Mucosa of descending colon (tissue), 3 donors: ENCODE results near the gene ANOS1. TPM values are rescaled to one million over a fixed set of nuclear protein-coding genes. Genes with fewer than 3 reads are reported as not detected.

Source experiments
- ATAC-seq: fragments of 200-7000 bp; cut with Tn5 transposase; one replicate; pipeline ENCODE4 v1.9.1; 2020; ENCODE audit warnings: mild to moderate bottlenecking, moderate library complexity
- DNase-seq, 3 donors: peaks; one replicate each; pipeline ENCODE4 v3.0.0-alpha.2; 2020
- H3K36me3 ChIP-seq: fragments of 200-600 bp; one replicate; pipeline ENCODE4 v1.8.0; 2021; ENCODE audit warnings: low read depth, mild to moderate bottlenecking
- H3K4me1 ChIP-seq: fragments of 200-600 bp; one replicate; pipeline ENCODE4 v1.8.0; 2021; ENCODE audit warnings: low read depth, mild to moderate bottlenecking
- H3K4me3 ChIP-seq: fragments of 200-600 bp; one replicate; pipeline ENCODE4 v1.8.0; 2021; ENCODE audit warnings: mild to moderate bottlenecking
- H3K9me3 ChIP-seq: fragments of 200-600 bp; one replicate; pipeline ENCODE4 v1.8.0; 2021; ENCODE audit warnings: mild to moderate bottlenecking
- intact Hi-C, 2 donors: fragments of 100-400 bp; cut with DNase I in 1 of 2; cut with micrococcal nuclease in 1 of 2; formaldehyde crosslinking; loops; one replicate each; pipeline versions ENCODE4 v1.11.0 to v1.11.1; 2022; cut with DNase I, micrococcal nuclease
- total RNA-seq, 3 donors: library from RNA; stranded (reverse); fragmentation: NEBNext Ultra II Directional in 2 of 3; extraction: Animal tissue kit (Norgen Biotek cat#: 25700) in 2 of 3; gene quantifications; one replicate each; pipeline versions ENCODE4 v1.2.1 to v1.2.4, GENCODE V29; 2021 to 2023
- TF ChIP-seq, protein P1 (sequence below): fragments of 200-600 bp; IDR thresholded peaks from one replicate; pipeline ENCODE4 v1.8.0; 2022; ENCODE audit warnings: antibody characterized with exemption, mild to moderate bottlenecking
- donor health status: DM: no; HTN: no; CAD: no; lungs with moderate emphysema.
- donor health status: DM: no; HTN: no; CAD: no.
- donor health status: DM: no; HTN: yes; CAD: no.

ANOS1 gene
- total RNA-seq, 3 donors from 2014 or later: 0.14 to 0.48 (median 0.41) TPM

DNA sequence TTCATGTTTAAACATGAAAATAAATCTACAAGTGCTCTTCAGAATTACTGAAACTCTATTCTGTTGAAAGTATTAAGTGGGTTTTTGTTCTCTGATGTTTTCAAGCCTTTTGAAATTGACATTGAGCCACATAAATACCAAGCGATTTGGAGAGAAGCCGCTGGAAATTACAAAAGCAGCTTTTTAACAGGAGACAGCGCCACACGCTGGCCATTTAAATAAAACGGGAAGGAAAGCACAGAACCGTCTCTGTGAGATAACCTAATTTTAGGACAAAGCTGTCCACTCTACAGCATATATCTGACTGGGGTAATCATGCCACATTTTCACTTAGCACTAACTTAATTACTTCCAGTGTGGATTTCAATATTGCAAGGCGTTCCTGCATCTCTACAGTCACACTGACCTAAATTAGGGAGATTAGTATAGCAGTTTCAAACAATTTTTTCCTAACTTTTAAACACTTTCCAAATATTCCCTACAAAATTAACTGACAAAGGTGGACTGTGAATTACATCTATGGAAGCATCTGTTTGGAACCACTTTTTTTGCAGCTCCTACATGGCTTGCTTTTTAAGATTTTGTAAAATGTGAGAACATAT lies 6.8 kb upstream of the ANOS1 start:
- no peaks in the 10 kb centered on the region for H3K4me1 ChIP-seq
- TF ChIP-seq, protein P1, sequence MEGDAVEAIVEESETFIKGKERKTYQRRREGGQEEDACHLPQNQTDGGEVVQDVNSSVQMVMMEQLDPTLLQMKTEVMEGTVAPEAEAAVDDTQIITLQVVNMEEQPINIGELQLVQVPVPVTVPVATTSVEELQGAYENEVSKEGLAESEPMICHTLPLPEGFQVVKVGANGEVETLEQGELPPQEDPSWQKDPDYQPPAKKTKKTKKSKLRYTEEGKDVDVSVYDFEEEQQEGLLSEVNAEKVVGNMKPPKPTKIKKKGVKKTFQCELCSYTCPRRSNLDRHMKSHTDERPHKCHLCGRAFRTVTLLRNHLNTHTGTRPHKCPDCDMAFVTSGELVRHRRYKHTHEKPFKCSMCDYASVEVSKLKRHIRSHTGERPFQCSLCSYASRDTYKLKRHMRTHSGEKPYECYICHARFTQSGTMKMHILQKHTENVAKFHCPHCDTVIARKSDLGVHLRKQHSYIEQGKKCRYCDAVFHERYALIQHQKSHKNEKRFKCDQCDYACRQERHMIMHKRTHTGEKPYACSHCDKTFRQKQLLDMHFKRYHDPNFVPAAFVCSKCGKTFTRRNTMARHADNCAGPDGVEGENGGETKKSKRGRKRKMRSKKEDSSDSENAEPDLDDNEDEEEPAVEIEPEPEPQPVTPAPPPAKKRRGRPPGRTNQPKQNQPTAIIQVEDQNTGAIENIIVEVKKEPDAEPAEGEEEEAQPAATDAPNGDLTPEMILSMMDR: no peak
- no peak overlapping the region for H3K4me3 ChIP-seq
- H3K9me3 ChIP-seq: no peaks in the 10 kb centered on the region
- H3K36me3 ChIP-seq: no peaks in the 10 kb centered on the region
- ATAC-seq (peak; percentile 33), DNase-seq (peak in 1 of 3 donors; percentile 56)
- intact Hi-C loops: loop anchor here (10.0 kb wide), 1 partner anchor 744 kb away; no protein-coding TSS in a partner anchor

DNA sequence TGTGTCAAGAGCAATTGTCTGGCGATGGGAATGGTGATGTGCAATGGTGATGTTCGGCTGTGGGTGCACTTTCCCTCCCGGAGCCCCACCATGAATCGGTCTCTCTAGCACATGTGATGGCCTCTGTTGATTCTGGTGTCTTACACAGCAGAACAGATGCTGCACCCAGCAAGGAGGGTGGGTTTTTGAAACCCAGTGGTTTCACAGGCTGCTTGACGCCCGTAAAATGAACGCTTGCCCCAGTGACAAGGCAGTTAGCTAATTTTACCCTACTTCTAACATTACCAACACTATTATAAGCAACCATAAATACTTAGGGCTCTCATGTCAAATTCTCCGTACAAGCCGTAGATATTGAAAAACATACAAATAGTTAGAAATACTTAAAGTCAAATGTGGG lies 5.9 kb upstream of the ANOS1 start:
- Histone ChIP-seq H3K4me1 (no peaks in the 10 kb centered on the region), H3K9me3 (no peaks in the 10 kb centered on the region), H3K4me3 (no peak overlapping the region), H3K36me3 (no peaks in the 10 kb centered on the region)
- DNase-seq: no peak
- TF ChIP-seq, protein P1: no peak
- no peak for ATAC-seq
- intact Hi-C loops: loop anchor here (10.0 kb wide), 1 partner anchor 743 kb away; no protein-coding TSS in a partner anchor

DNA sequence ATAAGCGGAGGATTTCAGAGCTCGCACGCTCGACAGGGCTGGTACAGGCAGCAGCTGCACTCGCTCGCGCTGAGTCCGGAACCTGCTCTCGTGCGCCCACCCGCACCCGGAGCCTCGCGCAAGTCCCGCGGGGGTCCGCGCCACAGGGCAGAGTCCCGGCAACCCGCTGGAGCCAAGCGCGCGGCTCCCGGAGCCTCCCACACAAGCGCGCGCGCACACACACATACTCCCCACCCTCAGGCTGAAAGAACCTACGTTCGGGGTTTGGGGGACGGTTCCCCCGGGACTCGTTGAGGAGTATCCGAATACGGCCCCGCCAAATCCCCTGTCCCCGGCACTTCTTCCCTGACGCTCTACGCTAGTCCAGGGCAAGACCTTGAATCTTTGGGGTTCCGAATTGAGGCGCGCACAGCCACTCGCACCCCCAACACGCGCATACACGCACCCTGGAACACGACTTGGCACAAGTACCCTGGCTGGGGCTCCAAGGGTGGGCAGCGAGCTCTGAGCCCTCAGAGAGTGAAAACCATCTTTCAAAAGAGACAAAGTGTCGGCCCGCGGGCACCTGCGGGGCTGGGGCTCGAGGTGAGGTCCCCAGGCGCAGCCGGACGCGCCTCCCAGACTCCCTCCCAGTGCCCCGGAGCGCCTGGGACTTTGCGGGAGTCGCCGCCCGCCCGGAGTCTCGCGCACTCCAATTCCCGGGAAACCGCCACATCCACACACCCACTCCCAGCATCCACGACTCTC lies 952 bp downstream of the ANOS1 start:
- intact Hi-C loops: loop anchor here (10.0 kb wide), 1 partner anchor 736 kb away; no protein-coding TSS in a partner anchor
- H3K4me3 ChIP-seq: no peak overlapping the region
- no peaks in the 10 kb centered on the region for H3K36me3 ChIP-seq
- no peak for DNase-seq
- ATAC-seq: peak; percentile 15
- no peaks in the 10 kb centered on the region for H3K9me3 ChIP-seq
- no peaks in the 10 kb centered on the region for H3K4me1 ChIP-seq
- TF ChIP-seq, protein P1: no peak

DNA sequence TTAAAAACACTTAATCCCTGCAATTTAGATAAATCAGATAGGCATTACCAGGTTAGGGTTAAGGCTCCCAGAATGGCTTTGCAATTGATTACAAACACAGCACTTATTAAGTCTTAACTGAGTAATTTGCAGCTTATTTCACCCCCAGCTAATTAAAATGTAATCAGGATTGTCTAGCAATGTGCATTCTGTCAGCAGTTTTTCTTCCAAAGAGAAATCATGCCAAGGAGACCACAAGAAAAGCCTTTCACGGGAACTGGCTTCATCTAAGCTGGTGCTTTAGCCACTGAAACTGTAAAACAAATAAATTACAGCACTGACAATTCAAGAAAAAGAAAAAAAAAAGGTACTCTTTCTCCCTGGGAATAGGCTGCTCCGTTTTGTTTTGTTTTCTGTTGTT lies 2.1 kb downstream of the ANOS1 start:
- intact Hi-C loops: loop anchor here (10.0 kb wide), 1 partner anchor 735 kb away; no protein-coding TSS in a partner anchor

DNA sequence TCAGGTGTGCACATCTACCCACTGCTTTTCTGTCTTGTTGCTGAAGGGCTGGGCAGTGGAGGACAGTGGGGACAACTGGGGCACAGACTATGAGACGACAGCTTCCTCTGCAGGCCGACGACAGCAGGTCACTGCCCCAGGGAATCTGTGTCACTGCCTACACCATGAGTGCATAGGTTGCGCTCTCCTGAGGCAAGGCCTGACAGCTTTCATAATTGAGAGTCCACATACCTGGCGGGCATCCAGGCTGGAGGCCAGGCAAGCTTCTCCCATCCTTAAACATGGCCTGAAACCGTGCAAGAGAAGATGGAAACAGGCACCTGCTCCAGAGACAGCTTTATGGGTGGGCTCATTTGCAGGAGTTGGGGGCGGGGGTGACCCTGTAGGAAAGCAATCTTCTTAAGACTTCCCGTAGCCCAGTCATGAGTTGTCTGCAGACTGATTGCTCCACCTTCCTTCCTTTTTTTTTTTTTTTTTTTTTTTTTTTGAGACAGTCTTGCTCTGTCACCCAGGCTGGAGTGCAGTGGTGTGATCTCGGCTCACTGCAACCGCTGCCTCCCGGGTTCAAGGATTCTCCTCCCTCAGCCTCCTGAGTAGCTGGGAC lies 2.9 kb downstream of the ANOS1 start:
- ATAC-seq: no peak
- intact Hi-C loops: no loop called here

More for the DNA sequence above, 2.1 kb downstream of the ANOS1 start:
- ATAC-seq: no peak
- DNase-seq: no peak
- Histone ChIP-seq H3K9me3 (no peaks in the 10 kb centered on the region), H3K36me3 (no peaks in the 10 kb centered on the region), H3K4me1 (no peaks in the 10 kb centered on the region), H3K4me3 (no peak overlapping the region)
- TF ChIP-seq, protein P1: no peak

More for the DNA sequence above, 2.9 kb downstream of the ANOS1 start:
- TF ChIP-seq, protein P1: no peak
- Histone ChIP-seq H3K4me3 (no peak overlapping the region), H3K4me1 (no peaks in the 10 kb centered on the region), H3K36me3 (no peaks in the 10 kb centered on the region), H3K9me3 (no peaks in the 10 kb centered on the region)
- DNase-seq: no peak
